Loucy (cell line): Measurements from ENCODE around the gene PCNT.

Source experiments
- H2AFZ ChIP-seq: fragments of 200-600 bp; sonication (generic); 2 replicates; pipeline ENCODE4 v1.6.0; 2016; ENCODE audit warnings: antibody characterized with exemption, mild to moderate bottlenecking, low read length, moderate library complexity
- H3F3A ChIP-seq: fragments of 200-600 bp; 2 replicates; pipeline ENCODE4 v1.6.0; 2016; ENCODE audit warnings: antibody characterized with exemption, low read depth, mild to moderate bottlenecking
- H3K27me3 ChIP-seq: fragments of 200-600 bp; sonication (generic); 2 replicates; pipeline ENCODE4 v1.6.1; 2014; ENCODE audit warnings: low read length, mild to moderate bottlenecking; ENCODE audit not compliant: insufficient read depth, poor library complexity, severe bottlenecking
- H3K36me3 ChIP-seq: fragments of 200-600 bp; sonication (generic); 2 replicates; pipeline ENCODE4 v1.6.1; 2016; ENCODE audit warnings: low read length; ENCODE audit not compliant: insufficient read depth
- H3K4me1 ChIP-seq: fragments of 200-600 bp; sonication (generic); 2 replicates; pipeline ENCODE4 v1.5.1; 2014; ENCODE audit warnings: low read length, mild to moderate bottlenecking; ENCODE audit not compliant: insufficient read depth, poor library complexity, severe bottlenecking
- H3K4me2 ChIP-seq: fragments of 200-600 bp; sonication (generic); 2 replicates; pipeline ENCODE4 v1.6.0; 2014; ENCODE audit warnings: antibody characterized with exemption, low read length, low read depth, mild to moderate bottlenecking; ENCODE audit not compliant: poor library complexity, severe bottlenecking
- H3K4me3 ChIP-seq: fragments of 200-600 bp; sonication (generic); 2 replicates; pipeline ENCODE4 v1.5.1; 2014; ENCODE audit warnings: low read length, mild to moderate bottlenecking, mixed read lengths; ENCODE audit not compliant: poor library complexity, severe bottlenecking
- H3K79me2 ChIP-seq: fragments of 200-600 bp; sonication (generic); 2 replicates; pipeline ENCODE4 v1.6.1; 2014; ENCODE audit warnings: low read length; ENCODE audit not compliant: insufficient read depth
- H3K9ac ChIP-seq: fragments of 200-600 bp; sonication (generic); 2 replicates; pipeline ENCODE4 v1.6.0; 2014; ENCODE audit warnings: mild to moderate bottlenecking, low read depth, low read length, moderate library complexity; ENCODE audit not compliant: poor library complexity, severe bottlenecking
- H3K9me2 ChIP-seq: fragments of 200-600 bp; sonication (generic); replicated peaks from 2 replicates; pipeline ENCODE4 v1.6.1; 2016; ENCODE audit warnings: low read depth, low read length, mixed read lengths
- H3K9me3 ChIP-seq: fragments of 200-600 bp; sonication (generic); 2 replicates; pipeline ENCODE4 v1.6.1; 2014; ENCODE audit warnings: mild to moderate bottlenecking, antibody characterized with exemption, low read length, low read depth; ENCODE audit not compliant: insufficient read depth
- H4K20me1 ChIP-seq: fragments of 200-600 bp; sonication (generic); 2 replicates; pipeline ENCODE4 v1.6.0; 2014; ENCODE audit warnings: antibody characterized with exemption, low read length, mild to moderate bottlenecking; ENCODE audit not compliant: insufficient read depth, poor library complexity, severe bottlenecking
- CTCF ChIP-seq: fragments of 200-600 bp; sonication (generic); conservative IDR thresholded peaks from 2 replicates; pipeline ENCODE4 v1.5.1; 2014; ENCODE audit warnings: mild to moderate bottlenecking, antibody characterized with exemption, low read length
- EZH2phosphoT487 ChIP-seq: fragments of 200-600 bp; IDR thresholded peaks from 2 replicates; pipeline ENCODE4 v1.6.1; 2018; ENCODE audit warnings: antibody characterized with exemption, mild to moderate bottlenecking, moderate library complexity, borderline replicate concordance

Gene PCNT

GRCh38 chr21:46427516-46427915, 103.6 kb downstream of the PCNT start:
- Histone ChIP-seq H3K9me3 (no peaks in the 10 kb centered on the region), H3K9me2 (no peaks in the 10 kb centered on the region), H3K4me1 (peaks cover 16% of the 10 kb centered on the region), H4K20me1 (no peaks in the 10 kb centered on the region), H3K79me2 (no peaks in the 10 kb centered on the region), H3K36me3 (peaks cover 56% of the 10 kb centered on the region; the same call in 1 of the 2 replicates), H3K9ac (no peak overlapping the region), H2AFZ (no peak overlapping the region), H3K4me3 (no peak overlapping the region), H3K4me2 (no peak overlapping the region), H3K27me3 (no peaks in the 10 kb centered on the region), H3F3A (peaks cover 7% of the 10 kb centered on the region; the same call in 1 of the 2 replicates)
- TF ChIP-seq CTCF (no peak), EZH2phosphoT487 (no peak)

GRCh38 chr21:46428286-46428685, 104.3 kb downstream of the PCNT start:
- Histone ChIP-seq H3K4me2 (no peak overlapping the region), H3K27me3 (no peaks in the 10 kb centered on the region), H4K20me1 (no peaks in the 10 kb centered on the region), H3F3A (peaks cover 7% of the 10 kb centered on the region; the same call in 1 of the 2 replicates), H3K9me2 (no peaks in the 10 kb centered on the region), H3K36me3 (peaks cover 55% of the 10 kb centered on the region; the same call in 1 of the 2 replicates), H3K9ac (no peak overlapping the region), H2AFZ (no peak overlapping the region), H3K9me3 (no peaks in the 10 kb centered on the region), H3K4me3 (no peak overlapping the region), H3K79me2 (no peaks in the 10 kb centered on the region), H3K4me1 (peaks cover 9% of the 10 kb centered on the region)
- TF ChIP-seq CTCF (no peak), EZH2phosphoT487 (no peak)

GRCh38 chr21:46428987-46429710, 105.2 kb downstream of the PCNT start:
- Histone ChIP-seq H3F3A (peaks cover 3% of the 10 kb centered on the region; the same call in 1 of the 2 replicates), H4K20me1 (no peaks in the 10 kb centered on the region), H3K27me3 (no peaks in the 10 kb centered on the region), H3K79me2 (no peaks in the 10 kb centered on the region), H3K4me1 (peaks cover 2% of the 10 kb centered on the region), H3K36me3 (peaks cover 56% of the 10 kb centered on the region; the same call in 1 of the 2 replicates), H2AFZ (no peak overlapping the region), H3K9me2 (no peaks in the 10 kb centered on the region), H3K9me3 (no peaks in the 10 kb centered on the region), H3K4me3 (no peak overlapping the region), H3K9ac (no peak overlapping the region), H3K4me2 (no peak overlapping the region)
- TF ChIP-seq EZH2phosphoT487: no peak
- no peak for TF ChIP-seq CTCF
